Measurements from ENCODE around the gene TACC2.
"Not testable (repeated sequence)": the region's sequence is repeated elsewhere in the genome, so short reads cannot be mapped to it uniquely, and the experiment has no call there.

The TACC2 gene

GRCh38 chr10:122199689-122200088 is 210.7 kb downstream of the TACC2 start:
- FAIRE-seq, result no peak

GRCh38 chr10:122201401-122201800 is 212.4 kb downstream of the TACC2 start:
- no peak for FAIRE-seq

- not testable (repeated sequence) for FAIRE-seq
Measured at GRCh38 chr10:122203180-122203579, 214.2 kb downstream of the TACC2 start.

GRCh38 chr10:122204691-122205489 is 215.9 kb downstream of the TACC2 start:
- FAIRE-seq, result no peak

- no peak for FAIRE-seq
Measured at GRCh38 chr10:122206471-122207065, 217.6 kb downstream of the TACC2 start.

- no peak for FAIRE-seq
Measured at GRCh38 chr10:122207163-122207562, 218.2 kb downstream of the TACC2 start.

GRCh38 chr10:122207596-122207995 is 218.6 kb downstream of the TACC2 start:
- no peak for FAIRE-seq

- FAIRE-seq, result no peak
Measured at GRCh38 chr10:122208571-122209430, 219.8 kb downstream of the TACC2 start.

- FAIRE-seq, result no peak
Measured at GRCh38 chr10:122210481-122211265, 221.7 kb downstream of the TACC2 start.

- FAIRE-seq, result no peak
Measured at GRCh38 chr10:122213364-122213763, 224.4 kb downstream of the TACC2 start.

- no peak for FAIRE-seq
Measured at GRCh38 chr10:122213766-122214165, 224.8 kb downstream of the TACC2 start.

GRCh38 chr10:122216047-122216446 is 227.1 kb downstream of the TACC2 start:
- FAIRE-seq, result no peak

GRCh38 chr10:122219340-122219739 is 230.4 kb downstream of the TACC2 start:
- FAIRE-seq, result no peak

- FAIRE-seq, result no peak
Measured at GRCh38 chr10:122220736-122221135, 231.8 kb downstream of the TACC2 start.

- FAIRE-seq, result no peak
Measured at GRCh38 chr10:122221958-122222357, 233.0 kb downstream of the TACC2 start.

- no peak for FAIRE-seq
Measured at GRCh38 chr10:122222638-122223037, 233.7 kb downstream of the TACC2 start.

GRCh38 chr10:122224159-122224558 is 235.2 kb downstream of the TACC2 start:
- FAIRE-seq, result no peak

- no peak for FAIRE-seq
Measured at GRCh38 chr10:122225330-122225729, 236.4 kb downstream of the TACC2 start.

GRCh38 chr10:122227754-122228153 is 238.8 kb downstream of the TACC2 start:
- FAIRE-seq, result no peak

- FAIRE-seq, result no peak
Measured at GRCh38 chr10:122229666-122230065, 240.7 kb downstream of the TACC2 start.

- FAIRE-seq, result no peak
Measured at GRCh38 chr10:122230222-122230621, 241.3 kb downstream of the TACC2 start.

GRCh38 chr10:122232769-122233168 is 243.8 kb downstream of the TACC2 start:
- FAIRE-seq, result no peak

- no peak for FAIRE-seq
Measured at GRCh38 chr10:122233857-122234348, 244.9 kb downstream of the TACC2 start.
